ENCODE data around the gene PAK6.

The PAK6 gene

DNA sequence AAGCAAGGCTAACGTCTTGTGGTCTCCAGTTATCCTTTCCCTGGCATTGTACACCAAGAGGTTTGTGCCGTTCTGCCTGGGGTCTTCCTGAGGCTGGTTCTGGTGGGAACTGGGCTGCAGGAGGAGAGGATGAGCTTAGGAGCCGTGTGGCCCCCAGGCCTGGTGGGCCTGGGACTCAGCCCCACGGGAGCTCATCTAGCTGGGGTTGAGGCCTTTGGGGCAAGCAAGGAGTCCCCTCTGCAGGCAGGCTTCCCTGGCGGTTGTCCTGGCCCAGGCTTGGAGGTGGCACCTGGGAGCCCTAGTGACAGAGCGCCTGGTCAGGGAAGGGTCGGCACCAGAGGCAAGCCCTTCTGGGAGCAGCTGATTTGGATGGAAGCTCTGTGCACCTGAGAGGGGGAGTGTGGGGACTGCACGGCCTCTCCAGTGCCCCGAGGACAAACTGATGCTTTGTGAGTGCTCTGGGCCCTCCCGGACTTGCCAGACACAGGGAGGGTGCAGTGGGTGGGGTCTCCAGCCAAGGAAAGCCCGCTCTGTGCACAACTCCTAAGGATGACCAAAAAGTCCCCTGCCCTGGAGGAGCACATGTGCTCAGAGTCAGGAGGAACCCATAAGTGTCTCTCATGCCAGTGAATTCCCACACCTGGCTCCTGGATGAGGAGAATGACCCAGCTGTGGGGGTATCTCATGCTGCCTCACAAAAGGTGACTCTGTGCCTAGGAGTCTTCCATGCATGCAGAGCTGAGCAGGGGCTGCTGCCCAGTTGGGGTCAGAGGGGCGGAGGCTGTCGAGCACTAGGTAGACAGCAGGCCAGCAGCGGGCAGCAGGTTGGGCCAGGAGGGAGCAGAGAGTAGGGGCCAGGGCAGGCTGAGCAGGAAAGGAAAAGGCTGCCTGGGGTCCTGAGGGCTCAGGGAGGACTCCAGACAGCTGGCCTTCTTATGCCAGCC, 2.7 kb downstream of the PAK6 start:
- DNase-seq, result no peak

DNA sequence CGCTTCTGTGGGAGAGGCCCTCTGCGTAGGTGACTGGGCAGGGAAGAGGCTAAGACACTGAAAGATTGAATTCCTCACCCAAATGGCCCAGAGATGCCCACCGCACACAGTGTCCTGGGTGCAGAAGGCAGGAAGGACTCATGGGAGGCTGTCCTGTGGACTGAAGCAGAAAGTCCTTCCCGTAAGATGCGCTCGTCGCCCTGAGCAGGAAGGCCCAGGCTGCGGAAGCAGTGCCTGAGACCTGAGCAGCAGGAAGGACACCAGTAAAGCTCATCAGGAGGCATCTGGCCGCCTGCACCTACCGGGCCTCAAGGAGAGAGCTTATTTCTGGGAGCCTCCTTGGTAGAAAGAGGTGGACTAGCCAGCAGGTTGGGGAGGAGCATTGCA, 3.3 kb downstream of the PAK6 start:
- DNase-seq, result no peak

DNA sequence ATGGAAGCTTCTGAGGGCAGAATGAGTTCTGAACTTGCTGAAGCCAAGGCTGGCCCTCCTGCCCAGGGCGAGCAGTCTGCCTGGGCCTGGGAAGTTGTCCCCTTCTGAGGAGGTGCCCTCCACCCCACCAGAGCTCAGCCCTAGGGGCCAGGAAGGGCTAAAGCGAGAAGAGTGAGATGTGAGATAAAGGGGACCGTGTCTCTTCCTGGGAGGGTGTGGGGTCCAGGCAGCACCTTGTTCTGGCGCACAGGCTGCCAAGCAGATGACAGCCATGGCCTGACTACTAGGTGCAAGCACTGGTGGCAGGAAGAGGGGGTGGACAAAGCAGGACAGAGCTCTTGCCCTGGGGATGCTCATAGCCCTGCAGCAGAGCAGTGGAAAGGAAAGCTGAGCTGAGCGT, 3.7 kb downstream of the PAK6 start:
- DNase-seq, result no peak

GRCh38 chr15:40243126-40243810, 4.4 kb downstream of the PAK6 start:
- DNase-seq, result no peak

- no peak for DNase-seq
Observed at GRCh38 chr15:40244961-40245523, 6.2 kb downstream of the PAK6 start.

- DNase-seq, result no peak
Observed at GRCh38 chr15:40245666-40246450, 7.0 kb downstream of the PAK6 start.

DNA sequence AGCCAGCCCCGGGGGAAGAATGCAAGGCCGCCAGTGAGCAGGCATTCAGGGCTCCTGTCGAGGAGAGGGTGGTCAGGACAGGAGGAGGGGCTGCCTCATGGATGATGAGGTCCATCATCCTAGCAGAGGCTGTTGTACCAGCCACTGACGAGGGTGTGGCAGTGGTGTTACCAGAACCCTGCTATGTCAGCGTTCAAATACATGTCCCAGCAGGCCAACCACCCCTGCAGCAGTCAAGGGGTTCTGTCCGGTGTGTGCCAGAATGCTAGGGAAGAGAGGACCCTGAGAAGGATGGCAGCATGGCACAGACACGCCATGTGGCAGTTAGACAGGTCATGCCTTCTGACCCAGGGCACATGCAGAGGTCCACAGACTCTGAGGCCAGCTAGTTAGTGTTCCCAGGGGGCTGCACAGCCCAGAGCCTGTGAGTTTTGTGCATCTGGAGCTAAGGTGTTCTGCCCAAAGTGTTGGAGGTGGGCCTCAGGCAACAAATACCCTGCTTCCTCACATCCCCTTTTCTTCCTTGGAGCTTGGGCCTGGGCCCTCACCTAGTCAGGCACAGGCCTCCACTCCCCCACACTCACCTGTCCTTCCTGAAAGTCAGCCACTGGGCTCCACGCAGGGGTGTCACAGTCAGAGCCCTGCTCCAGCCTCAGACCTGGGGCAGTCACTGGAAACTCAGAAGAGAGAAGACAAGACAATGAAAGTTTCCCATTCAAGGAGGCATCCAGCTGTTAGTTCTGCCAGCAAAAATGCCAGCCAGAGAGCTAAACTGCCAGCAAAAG, 7.8 kb downstream of the PAK6 start:
- DNase-seq, result no peak

- DNase-seq, result no peak
Observed at GRCh38 chr15:40247406-40247971, 8.6 kb downstream of the PAK6 start.

- DNase-seq, result no peak
Observed at GRCh38 chr15:40248006-40248783, 9.3 kb downstream of the PAK6 start.

- no peak for DNase-seq
Observed at GRCh38 chr15:40249477-40250303, 10.8 kb downstream of the PAK6 start.

- no peak for DNase-seq
Observed at GRCh38 chr15:40250304-40250656, 11.4 kb downstream of the PAK6 start.

DNA sequence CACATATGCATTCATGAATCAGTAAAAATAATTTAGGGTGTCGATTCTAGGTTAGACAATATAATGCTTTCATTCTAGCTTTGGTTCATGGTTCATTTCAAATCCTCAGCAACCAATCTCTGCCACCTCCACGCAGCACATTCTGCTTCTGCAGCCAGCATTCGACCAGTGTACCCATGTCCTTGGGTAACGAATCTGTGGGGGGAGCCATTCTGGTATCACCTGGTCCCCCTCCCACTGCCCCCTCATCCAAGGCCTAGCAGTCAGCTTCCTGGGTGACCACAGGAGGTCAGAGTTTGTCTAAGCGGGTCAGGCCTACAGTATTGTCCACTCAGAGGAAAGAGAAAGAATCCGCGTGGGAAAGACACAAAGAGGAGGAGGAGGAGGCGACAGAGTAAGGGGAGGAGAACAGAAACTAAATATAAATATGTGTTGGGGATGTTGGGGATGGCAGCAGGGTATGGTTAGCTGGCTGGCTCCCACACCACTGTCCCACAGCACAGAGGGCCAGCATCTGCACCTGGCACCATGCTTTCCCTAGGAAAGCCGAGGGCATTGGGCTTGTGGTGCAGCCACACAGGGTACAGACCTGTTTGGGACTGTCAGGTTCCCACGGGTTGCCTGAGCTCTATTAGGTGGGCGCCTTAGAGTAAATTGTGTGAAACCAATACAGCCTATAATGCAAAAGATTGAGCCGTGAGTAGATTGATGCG, 12.1 kb downstream of the PAK6 start:
- no peak for DNase-seq

DNA sequence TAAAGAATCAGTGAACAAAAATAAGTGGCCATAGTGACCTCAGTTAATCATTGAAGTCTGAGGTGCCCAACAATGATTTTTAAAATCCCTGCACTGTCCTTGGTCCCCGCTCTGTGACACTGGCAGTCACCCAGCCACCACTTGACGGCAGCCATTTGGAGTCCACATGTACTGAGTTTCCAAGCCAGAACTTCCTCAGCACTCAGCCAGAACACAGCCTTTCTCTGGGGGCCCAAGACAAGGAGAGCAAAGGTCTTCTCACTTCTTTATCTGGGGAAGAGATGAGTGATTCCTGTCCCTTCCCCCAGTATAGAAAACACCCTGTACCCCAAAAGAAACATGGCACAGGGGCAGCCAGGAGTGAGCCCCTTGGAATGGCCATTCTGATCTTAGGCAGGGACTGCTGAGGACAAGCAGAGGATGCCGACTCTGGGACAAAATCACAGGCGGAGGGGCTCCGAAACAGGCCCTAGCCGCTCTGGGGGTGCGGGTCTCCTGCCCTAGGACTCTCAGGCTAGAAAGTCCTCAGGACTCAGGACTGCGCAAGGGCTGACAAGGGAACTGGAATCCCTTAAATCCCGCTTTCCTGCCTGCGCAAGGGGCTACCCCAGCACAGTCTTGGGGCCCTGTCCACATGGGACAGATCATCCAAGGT, 12.8 kb downstream of the PAK6 start:
- DNase-seq, result no peak

DNA sequence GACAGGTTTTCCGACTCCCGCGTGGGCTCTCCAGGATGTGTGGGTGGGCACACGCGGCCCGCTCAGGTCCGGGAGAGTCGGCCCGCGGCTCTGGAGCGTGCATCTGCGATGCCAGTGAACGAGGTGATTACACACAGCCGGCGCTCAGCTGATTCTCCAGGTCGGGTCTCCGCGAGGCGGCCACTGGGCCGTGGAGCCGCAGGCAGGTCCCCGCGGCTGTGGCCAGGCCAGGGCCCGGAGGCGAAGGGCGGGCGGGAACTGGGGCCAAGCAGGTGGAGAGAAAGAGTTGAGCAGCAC, 13.2 kb downstream of the PAK6 start:
- no peak for DNase-seq

DNA sequence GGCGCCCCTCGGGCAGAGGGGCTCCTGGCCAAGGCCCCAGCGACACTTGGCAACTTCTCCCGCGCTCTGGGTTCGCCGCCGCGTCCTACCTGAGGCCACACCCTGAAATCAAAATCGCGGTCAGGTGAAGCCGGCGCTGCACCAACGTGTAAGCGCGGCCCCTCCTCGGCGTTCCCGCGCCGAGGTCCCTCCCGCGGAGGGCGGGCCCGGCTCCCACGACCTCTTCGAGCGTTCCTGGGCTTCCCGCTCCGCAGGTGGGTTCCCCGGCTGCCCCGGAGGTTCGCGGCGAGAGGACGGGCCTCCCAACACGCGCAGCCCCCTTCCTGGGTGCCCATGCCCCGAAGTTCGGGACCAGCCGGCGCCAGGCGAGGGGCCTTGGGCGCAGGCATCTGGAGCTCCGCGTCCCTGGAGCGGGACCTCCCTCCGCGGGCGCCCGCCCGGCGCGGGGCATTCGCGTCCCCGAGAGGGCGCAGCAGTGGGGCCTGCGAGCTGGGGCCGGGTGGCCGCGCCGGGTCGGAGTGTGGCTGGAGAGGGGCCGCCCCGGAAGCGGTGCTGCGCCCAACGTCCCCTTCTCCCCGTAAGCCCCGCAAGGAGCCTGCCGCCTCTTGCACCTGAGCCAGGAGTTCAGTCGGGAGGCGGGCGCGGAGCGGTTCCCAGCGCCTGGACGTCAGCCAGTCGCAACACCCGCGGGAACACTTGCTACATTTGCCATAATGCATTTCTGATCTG, 13.7 kb downstream of the PAK6 start:
- DNase-seq, result no peak

- no peak for DNase-seq
Observed at GRCh38 chr15:40253167-40253790, 14.4 kb downstream of the PAK6 start.

- DNase-seq, result no peak
Observed at GRCh38 chr15:40254452-40254851, 15.6 kb downstream of the PAK6 start.

DNA sequence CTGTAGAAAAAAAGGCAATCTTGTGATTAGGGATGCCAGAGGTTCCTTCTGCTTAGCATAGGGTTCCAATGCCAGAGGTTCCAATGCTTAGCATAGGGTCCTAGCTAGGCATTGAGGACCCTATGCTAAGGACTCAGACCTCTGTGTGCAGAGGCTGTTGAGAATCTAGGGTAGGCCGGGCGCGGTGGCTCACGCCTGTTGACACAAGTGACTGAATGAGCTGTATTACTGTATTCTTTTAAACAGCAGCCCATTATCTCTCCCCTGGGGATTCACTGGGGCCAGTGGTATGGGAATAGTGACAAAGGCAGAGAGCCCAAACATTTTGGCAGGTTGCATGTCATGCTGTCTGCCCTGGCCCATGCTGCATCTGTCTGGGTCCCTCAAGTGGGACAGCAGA, 16.2 kb downstream of the PAK6 start:
- no peak for DNase-seq
